ENCODE data around the gene SLC39A6. TPM values are rescaled to one million over a fixed set of nuclear protein-coding genes. Genes with fewer than 3 reads are reported as not detected.

SLC39A6 gene
- total RNA-seq, 1 experiment from 2014 or later: 70.5 TPM

DNA sequence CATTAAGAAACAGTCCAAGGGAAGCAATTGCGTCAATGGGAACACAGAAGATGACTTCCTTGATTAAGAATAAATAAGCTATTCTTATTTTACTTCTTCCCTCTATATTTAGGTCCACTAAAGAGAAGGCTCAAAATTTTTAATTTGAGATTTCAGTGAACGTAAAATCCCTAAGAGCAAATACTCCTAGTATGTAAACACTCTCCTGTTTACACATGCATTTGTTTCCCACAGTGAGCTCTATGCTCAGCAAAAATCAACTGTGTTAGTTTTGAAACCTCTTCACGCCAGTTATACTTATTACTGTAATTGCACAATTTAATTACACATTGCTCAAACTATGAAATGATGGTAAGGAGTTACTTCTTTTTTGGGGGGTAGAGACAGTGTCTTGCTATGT, 8.8 kb downstream of the SLC39A6 start:
- intact Hi-C loops (cut with micrococcal nuclease): no loop called here
- Histone ChIP-seq H3K27ac (ENCODE audit: low read depth, low read length) (no peak overlapping the region), H3K27me3 (ENCODE audit: insufficient read depth, low read length) (no peaks in the 10 kb centered on the region), H3K4me2 (ENCODE audit: low read length) (no peak overlapping the region), H3K36me3 (ENCODE audit: control insufficient read depth in 1 of 2, insufficient read depth in 2 of 2, low read length in 2 of 2) (peaks cover 10 to 30% of the 10 kb centered on the region in 2 experiments; a peak in 3 of 4 replicates), H3K9ac (ENCODE audit: low read length) (no peak overlapping the region), H2AFZ (ENCODE audit: low read depth, low read length, poor library complexity, severe bottlenecking) (no peak overlapping the region), H3K9me2 (ENCODE audit: insufficient read depth) (no peaks in the 10 kb centered on the region), H3K79me2 (ENCODE audit: insufficient read depth, low read length) (peaks cover 4% of the 10 kb centered on the region; the same call in 1 of the 2 replicates), H3K4me3 (replicated peaks in 1 of 2; ENCODE audit: low read depth in 1 of 2, low read length in 2 of 2) (no peak overlapping the region), H4K20me1 (ENCODE audit: insufficient read depth) (no peaks in the 10 kb centered on the region), H3K9me3 (ENCODE audit: control insufficient read depth in 1 of 2, insufficient read depth in 1 of 2, low read depth in 1 of 2, low read length in 2 of 2) (no peaks in the 10 kb centered on the region), H3K4me1 (ENCODE audit: control insufficient read depth in 1 of 2, insufficient read depth in 2 of 2, low read length in 2 of 2) (no peaks in the 10 kb centered on the region)
- RAD21 ChIA-PET (ENCODE audit: low non-redundant PET in 1 of 2, low total read pairs in 2 of 2, uncharacterized antibody in 2 of 2, unreplicated experiment in 2 of 2): no interaction called here
- CTCF ChIA-PET: interaction anchor here (1.2 kb wide), 1 partner anchor 25 kb away, joined by 3 read pairs; no protein-coding TSS in a partner anchor
- POLR2A ChIA-PET: no interaction called here
- TF ChIP-seq RAD21 (IDR thresholded peaks at IDR 0.05; ENCODE audit: low read depth) (no peak), SP1 (IDR thresholded peaks at IDR 0.05; ENCODE audit: low read depth) (no peak), YY1 (IDR thresholded peaks at IDR 0.05; ENCODE audit: extremely low read depth, insufficient replicate concordance, low read depth, low read length) (no peak), EGR1 (IDR thresholded peaks at IDR 0.05; ENCODE audit: low read depth) (no peak), ZNF274 (IDR thresholded peaks at IDR 0.05; ENCODE audit: low read depth, low read length) (no peak), ZFX (IDR thresholded peaks at IDR 0.05) (no peak), ELF1 (IDR thresholded peaks at IDR 0.05; ENCODE audit: borderline replicate concordance, low read depth) (no peak), EZH2phosphoT487 (IDR thresholded peaks at IDR 0.05; ENCODE audit: borderline replicate concordance) (no peak), SIN3A (IDR thresholded peaks at IDR 0.05; ENCODE audit: low read depth) (no peak), POLR2A (IDR thresholded peaks at IDR 0.05; ENCODE audit: borderline replicate concordance, extremely low read depth, insufficient read depth, insufficient read length) (no peak), JUND (IDR thresholded peaks at IDR 0.05) (no peak)
- TF ChIP-seq, protein P1, sequence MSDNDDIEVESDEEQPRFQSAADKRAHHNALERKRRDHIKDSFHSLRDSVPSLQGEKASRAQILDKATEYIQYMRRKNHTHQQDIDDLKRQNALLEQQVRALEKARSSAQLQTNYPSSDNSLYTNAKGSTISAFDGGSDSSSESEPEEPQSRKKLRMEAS (IDR thresholded peaks at IDR 0.05): no peak
- TF ChIP-seq, protein P2, sequence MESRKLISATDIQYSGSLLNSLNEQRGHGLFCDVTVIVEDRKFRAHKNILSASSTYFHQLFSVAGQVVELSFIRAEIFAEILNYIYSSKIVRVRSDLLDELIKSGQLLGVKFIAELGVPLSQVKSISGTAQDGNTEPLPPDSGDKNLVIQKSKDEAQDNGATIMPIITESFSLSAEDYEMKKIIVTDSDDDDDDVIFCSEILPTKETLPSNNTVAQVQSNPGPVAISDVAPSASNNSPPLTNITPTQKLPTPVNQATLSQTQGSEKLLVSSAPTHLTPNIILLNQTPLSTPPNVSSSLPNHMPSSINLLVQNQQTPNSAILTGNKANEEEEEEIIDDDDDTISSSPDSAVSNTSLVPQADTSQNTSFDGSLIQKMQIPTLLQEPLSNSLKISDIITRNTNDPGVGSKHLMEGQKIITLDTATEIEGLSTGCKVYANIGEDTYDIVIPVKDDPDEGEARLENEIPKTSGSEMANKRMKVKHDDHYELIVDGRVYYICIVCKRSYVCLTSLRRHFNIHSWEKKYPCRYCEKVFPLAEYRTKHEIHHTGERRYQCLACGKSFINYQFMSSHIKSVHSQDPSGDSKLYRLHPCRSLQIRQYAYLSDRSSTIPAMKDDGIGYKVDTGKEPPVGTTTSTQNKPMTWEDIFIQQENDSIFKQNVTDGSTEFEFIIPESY (IDR thresholded peaks at IDR 0.05; ENCODE audit: extremely low read depth, insufficient replicate concordance, low read length): no peak
- TF ChIP-seq, protein P3, sequence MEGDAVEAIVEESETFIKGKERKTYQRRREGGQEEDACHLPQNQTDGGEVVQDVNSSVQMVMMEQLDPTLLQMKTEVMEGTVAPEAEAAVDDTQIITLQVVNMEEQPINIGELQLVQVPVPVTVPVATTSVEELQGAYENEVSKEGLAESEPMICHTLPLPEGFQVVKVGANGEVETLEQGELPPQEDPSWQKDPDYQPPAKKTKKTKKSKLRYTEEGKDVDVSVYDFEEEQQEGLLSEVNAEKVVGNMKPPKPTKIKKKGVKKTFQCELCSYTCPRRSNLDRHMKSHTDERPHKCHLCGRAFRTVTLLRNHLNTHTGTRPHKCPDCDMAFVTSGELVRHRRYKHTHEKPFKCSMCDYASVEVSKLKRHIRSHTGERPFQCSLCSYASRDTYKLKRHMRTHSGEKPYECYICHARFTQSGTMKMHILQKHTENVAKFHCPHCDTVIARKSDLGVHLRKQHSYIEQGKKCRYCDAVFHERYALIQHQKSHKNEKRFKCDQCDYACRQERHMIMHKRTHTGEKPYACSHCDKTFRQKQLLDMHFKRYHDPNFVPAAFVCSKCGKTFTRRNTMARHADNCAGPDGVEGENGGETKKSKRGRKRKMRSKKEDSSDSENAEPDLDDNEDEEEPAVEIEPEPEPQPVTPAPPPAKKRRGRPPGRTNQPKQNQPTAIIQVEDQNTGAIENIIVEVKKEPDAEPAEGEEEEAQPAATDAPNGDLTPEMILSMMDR (IDR thresholded peaks at IDR 0.05 in 2 of 3, conservative IDR thresholded peaks at IDR 0.05 in 1 of 3; ENCODE audit: borderline replicate concordance in 1 of 3, insufficient read depth in 1 of 3, low read depth in 2 of 3, low read length in 2 of 3): no peak
- TF ChIP-seq, protein P4, sequence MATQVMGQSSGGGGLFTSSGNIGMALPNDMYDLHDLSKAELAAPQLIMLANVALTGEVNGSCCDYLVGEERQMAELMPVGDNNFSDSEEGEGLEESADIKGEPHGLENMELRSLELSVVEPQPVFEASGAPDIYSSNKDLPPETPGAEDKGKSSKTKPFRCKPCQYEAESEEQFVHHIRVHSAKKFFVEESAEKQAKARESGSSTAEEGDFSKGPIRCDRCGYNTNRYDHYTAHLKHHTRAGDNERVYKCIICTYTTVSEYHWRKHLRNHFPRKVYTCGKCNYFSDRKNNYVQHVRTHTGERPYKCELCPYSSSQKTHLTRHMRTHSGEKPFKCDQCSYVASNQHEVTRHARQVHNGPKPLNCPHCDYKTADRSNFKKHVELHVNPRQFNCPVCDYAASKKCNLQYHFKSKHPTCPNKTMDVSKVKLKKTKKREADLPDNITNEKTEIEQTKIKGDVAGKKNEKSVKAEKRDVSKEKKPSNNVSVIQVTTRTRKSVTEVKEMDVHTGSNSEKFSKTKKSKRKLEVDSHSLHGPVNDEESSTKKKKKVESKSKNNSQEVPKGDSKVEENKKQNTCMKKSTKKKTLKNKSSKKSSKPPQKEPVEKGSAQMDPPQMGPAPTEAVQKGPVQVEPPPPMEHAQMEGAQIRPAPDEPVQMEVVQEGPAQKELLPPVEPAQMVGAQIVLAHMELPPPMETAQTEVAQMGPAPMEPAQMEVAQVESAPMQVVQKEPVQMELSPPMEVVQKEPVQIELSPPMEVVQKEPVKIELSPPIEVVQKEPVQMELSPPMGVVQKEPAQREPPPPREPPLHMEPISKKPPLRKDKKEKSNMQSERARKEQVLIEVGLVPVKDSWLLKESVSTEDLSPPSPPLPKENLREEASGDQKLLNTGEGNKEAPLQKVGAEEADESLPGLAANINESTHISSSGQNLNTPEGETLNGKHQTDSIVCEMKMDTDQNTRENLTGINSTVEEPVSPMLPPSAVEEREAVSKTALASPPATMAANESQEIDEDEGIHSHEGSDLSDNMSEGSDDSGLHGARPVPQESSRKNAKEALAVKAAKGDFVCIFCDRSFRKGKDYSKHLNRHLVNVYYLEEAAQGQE (IDR thresholded peaks at IDR 0.05; ENCODE audit: low read depth): no peak
- ATAC-seq (no peak), DNase-seq (ENCODE audit: low read depth, low spot score) (no peak)
- BruUV-seq (replicated peaks): no TSS peak

Data from HCT116 (cell line).